Ishikawa (cell line): ENCODE data around the gene VWCE.

ENCODE experiments used
- CEBPB ChIP-seq: IDR thresholded peaks from 2 replicates; pipeline ENCODE4 v1.6.1; 2012
- CREB1 ChIP-seq: IDR thresholded peaks from 2 replicates; pipeline ENCODE4 v1.6.1; 2012; ENCODE audit warnings: low read depth
- EGR1 ChIP-seq: IDR thresholded peaks from 2 replicates; pipeline ENCODE4 v1.6.1; 2012
- EP300 ChIP-seq: IDR thresholded peaks from 2 replicates; pipeline ENCODE4 v1.6.1; 2012; ENCODE audit warnings: borderline replicate concordance
- FOXM1 ChIP-seq: IDR thresholded peaks from 2 replicates; pipeline ENCODE4 v1.6.1; 2012; ENCODE audit warnings: low read depth, borderline replicate concordance
- NFIC ChIP-seq: IDR thresholded peaks from 2 replicates; pipeline ENCODE4 v1.6.1; 2012
- TAF1 ChIP-seq: IDR thresholded peaks from 2 replicates; pipeline ENCODE4 v1.6.1; 2012; ENCODE audit warnings: low read depth, mild to moderate bottlenecking
- TCF12 ChIP-seq: IDR thresholded peaks from 2 replicates; pipeline ENCODE4 v1.6.1; 2012; ENCODE audit warnings: low read depth
- TEAD4 ChIP-seq: IDR thresholded peaks from 2 replicates; pipeline ENCODE4 v1.6.1; 2012
- YY1 ChIP-seq: IDR thresholded peaks from 2 replicates; pipeline ENCODE4 v1.6.1; 2012; ENCODE audit warnings: low read depth
- ZBTB7A ChIP-seq: IDR thresholded peaks from 2 replicates; pipeline ENCODE4 v1.6.1; 2012; ENCODE audit warnings: low read depth
- TF ChIP-seq, protein P1 (sequence below): IDR thresholded peaks from 2 replicates; pipeline ENCODE4 v1.6.1; 2012
- TF ChIP-seq, protein P2 (sequence below): IDR thresholded peaks from 2 replicates; pipeline ENCODE4 v1.6.1; 2012; ENCODE audit warnings: low read depth, mild to moderate bottlenecking

DNA sequence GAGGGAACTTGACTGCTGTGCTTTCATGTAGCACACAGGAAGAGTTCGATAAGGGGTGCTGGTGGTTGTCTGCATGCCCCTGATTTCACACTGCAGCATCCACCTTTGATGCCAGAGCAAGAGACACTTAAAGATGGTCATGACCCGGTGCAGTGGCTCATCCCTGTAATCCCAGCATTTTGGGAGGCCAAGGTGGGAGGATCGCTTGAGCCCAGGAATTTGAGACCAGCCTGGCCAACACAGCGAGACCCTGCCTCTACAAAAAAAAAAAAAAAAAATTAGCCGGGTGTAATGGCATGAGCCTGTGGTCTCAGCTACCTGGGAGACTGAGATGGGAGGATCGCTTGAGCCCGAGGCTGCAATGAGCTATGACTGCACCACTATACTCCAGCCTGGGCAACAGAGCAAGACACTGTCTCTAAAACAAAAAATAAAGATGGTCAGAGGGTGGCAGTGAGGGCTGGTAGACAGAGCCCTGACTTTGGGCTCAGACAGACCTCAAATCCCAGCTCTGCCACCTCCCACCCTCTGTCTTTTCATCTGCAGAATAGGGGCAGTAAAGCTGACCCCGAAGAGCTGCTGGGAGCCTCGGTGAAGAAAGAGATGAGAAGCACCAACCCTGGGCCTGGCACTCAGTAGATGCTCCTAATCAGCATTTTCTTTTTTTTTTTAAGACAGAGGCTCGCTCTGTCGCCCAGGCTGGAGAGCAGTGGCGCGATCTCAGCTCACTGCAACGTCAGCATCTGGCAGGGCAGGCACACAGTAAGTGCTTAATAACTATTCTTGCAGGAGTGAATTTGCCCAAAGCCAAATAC lies 17.7 kb downstream of the VWCE start:
- TF ChIP-seq, protein P1, sequence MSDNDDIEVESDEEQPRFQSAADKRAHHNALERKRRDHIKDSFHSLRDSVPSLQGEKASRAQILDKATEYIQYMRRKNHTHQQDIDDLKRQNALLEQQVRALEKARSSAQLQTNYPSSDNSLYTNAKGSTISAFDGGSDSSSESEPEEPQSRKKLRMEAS, result no peak
- no peak for TF ChIP-seq NFIC
- no peak for TF ChIP-seq FOXM1
- TF ChIP-seq CREB1, result no peak
- TF ChIP-seq, protein P2, sequence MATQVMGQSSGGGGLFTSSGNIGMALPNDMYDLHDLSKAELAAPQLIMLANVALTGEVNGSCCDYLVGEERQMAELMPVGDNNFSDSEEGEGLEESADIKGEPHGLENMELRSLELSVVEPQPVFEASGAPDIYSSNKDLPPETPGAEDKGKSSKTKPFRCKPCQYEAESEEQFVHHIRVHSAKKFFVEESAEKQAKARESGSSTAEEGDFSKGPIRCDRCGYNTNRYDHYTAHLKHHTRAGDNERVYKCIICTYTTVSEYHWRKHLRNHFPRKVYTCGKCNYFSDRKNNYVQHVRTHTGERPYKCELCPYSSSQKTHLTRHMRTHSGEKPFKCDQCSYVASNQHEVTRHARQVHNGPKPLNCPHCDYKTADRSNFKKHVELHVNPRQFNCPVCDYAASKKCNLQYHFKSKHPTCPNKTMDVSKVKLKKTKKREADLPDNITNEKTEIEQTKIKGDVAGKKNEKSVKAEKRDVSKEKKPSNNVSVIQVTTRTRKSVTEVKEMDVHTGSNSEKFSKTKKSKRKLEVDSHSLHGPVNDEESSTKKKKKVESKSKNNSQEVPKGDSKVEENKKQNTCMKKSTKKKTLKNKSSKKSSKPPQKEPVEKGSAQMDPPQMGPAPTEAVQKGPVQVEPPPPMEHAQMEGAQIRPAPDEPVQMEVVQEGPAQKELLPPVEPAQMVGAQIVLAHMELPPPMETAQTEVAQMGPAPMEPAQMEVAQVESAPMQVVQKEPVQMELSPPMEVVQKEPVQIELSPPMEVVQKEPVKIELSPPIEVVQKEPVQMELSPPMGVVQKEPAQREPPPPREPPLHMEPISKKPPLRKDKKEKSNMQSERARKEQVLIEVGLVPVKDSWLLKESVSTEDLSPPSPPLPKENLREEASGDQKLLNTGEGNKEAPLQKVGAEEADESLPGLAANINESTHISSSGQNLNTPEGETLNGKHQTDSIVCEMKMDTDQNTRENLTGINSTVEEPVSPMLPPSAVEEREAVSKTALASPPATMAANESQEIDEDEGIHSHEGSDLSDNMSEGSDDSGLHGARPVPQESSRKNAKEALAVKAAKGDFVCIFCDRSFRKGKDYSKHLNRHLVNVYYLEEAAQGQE, result no peak
- TF ChIP-seq ZBTB7A, result no peak
- no peak for TF ChIP-seq EGR1
- TF ChIP-seq EP300, result no peak
- TF ChIP-seq TAF1, result no peak
- no peak for TF ChIP-seq YY1
- TF ChIP-seq CEBPB, result no peak
- TF ChIP-seq TEAD4, result no peak
- no peak for TF ChIP-seq TCF12
